ENCODE results near the gene DMRT3. TPM values are rescaled to one million over a fixed set of nuclear protein-coding genes. Genes with fewer than 3 reads are reported as not detected.

DMRT3 gene
- total and polyA plus RNA-seq, 9 of the 15 experiments (the other 6 are each of a cell fraction or from before 2014, with no cell fraction given): not detected

GRCh38 chr9:974996-975739 lies 1.3 kb upstream of the DMRT3 start:
- ChIA-PET POLR2A (interaction anchor here (0.6 kb wide), 1 partner anchor 759 kb away, joined by 3 read pairs; no protein-coding TSS in a partner anchor), CTCF (ENCODE audit: low intra/inter-chr PET ratio) (no interaction called here)
- no peaks in the 10 kb centered on the region for H4K20me1 ChIP-seq (replicated peaks; ENCODE audit: control insufficient read depth, insufficient read depth, low read length)
- WGBS (ENCODE audit: insufficient coverage, low coverage, missing lambda C conversion rate): 7% methylated on average over 15 of the region's 24 CpGs
- DNase-seq (ENCODE audit: extremely low read depth in 1 of 4, low spot score in 3 of 4) (no peak), ATAC-seq (no peak), FAIRE-seq (no peak)
- H2AFZ ChIP-seq (ENCODE audit: low read depth, low read length): no peak overlapping the region
- H3K4me3 ChIP-seq: no peak overlapping the region
- no peaks in the 10 kb centered on the region for H3K79me2 ChIP-seq (ENCODE audit: control insufficient read depth, insufficient read depth, low read length)
- no peak overlapping the region for H3K9ac ChIP-seq (ENCODE audit: insufficient read depth in 1 of 2, low read depth in 2 of 2, low read length in 2 of 2)
- H3K4me1 ChIP-seq (replicated peaks in 1 of 2; ENCODE audit: control insufficient read depth in 2 of 2, insufficient read depth in 2 of 2, low read length in 2 of 2): no peaks in the 10 kb centered on the region; a peak in 1 of 5 replicates
- intact Hi-C loops (cut with micrococcal nuclease): no loop called here
- BruUV-seq (replicated peaks): no TSS peak
- H3K36me3 ChIP-seq (ENCODE audit: control insufficient read depth, insufficient read depth, low read length): no peaks in the 10 kb centered on the region
- in situ Hi-C loops (cut with MboI): no loop called here
- no peaks in the 10 kb centered on the region for H3K9me3 ChIP-seq (replicated peaks; ENCODE audit: control insufficient read depth, insufficient read depth, low read depth, low read length)
- TF ChIP-seq ZC3H4 (CRISPR knock-in tag; IDR thresholded peaks at IDR 0.05; ENCODE audit: borderline replicate concordance) (no peak), TCFL5 (CRISPR knock-in tag; conservative IDR thresholded peaks at IDR 0.05) (no peak), CBX1 (IDR thresholded peaks at IDR 0.05; ENCODE audit: low read depth) (no peak), ZNF511 (CRISPR knock-in tag; IDR thresholded peaks at IDR 0.05) (no peak), FOXA3 (CRISPR knock-in tag; conservative IDR thresholded peaks at IDR 0.05 in 1 of 2, IDR thresholded peaks at IDR 0.05 in 1 of 2) (no peak), HES1 (IDR thresholded peaks at IDR 0.05; ENCODE audit: low read depth) (no peak), DNMT1 (IDR thresholded peaks at IDR 0.05) (no peak), RBM17 (IDR thresholded peaks at IDR 0.05; ENCODE audit: borderline replicate concordance, low read depth, low read length) (no peak), ZNF280A (IDR thresholded peaks at IDR 0.05; ENCODE audit: low read depth, partially characterized antibody) (no peak), ZNF274 (IDR thresholded peaks at IDR 0.05; ENCODE audit: borderline replicate concordance, low read depth, low read length) (no peak), HMG20B (CRISPR knock-in tag; IDR thresholded peaks at IDR 0.05) (no peak), PTRF (tag; IDR thresholded peaks at IDR 0.05) (no peak), ZNF134 (CRISPR knock-in tag; conservative IDR thresholded peaks at IDR 0.05) (no peak), PATZ1 (CRISPR knock-in tag; IDR thresholded peaks at IDR 0.05; ENCODE audit: borderline replicate concordance) (no peak), RNF2 (IDR thresholded peaks at IDR 0.05) (no peak)
- H3K27ac ChIP-seq (ENCODE audit: extremely low read depth, low read depth, low read length): no peak overlapping the region
- H3K9me1 ChIP-seq (ENCODE audit: control insufficient read depth, insufficient read depth, low read length): no peaks in the 10 kb centered on the region
- H3K27me3 ChIP-seq (ENCODE audit: control insufficient read depth in 2 of 2, insufficient read depth in 2 of 2, low read length in 2 of 2): peaks cover 0 to 36% of the 10 kb centered on the region in 2 experiments; a peak in 2 of 5 replicates
- H3K4me2 ChIP-seq (ENCODE audit: insufficient read depth, low read length): no peak overlapping the region

Measured in K562 (cell line).